ENCODE measurements around the gene SNRPF.

- TF ChIP-seq CTCF (IDR thresholded peaks at IDR 0.05) (no peak), POLR2A (IDR thresholded peaks at IDR 0.05) (no peak)
These were observed 49.6 kb upstream of the SNRPF start for GRCh38 chr12:95809000-95809680.
